Measurements from ENCODE around the gene IL2RA. TPM values are rescaled to one million over a fixed set of nuclear protein-coding genes. Genes with fewer than 3 reads are reported as not detected.

Gene IL2RA
- total and polyA plus RNA-seq, 4 experiments from 2014 or later: 15.1 to 29.9 (median 20.4) TPM

GRCh38 chr10:5976512-5977470, 85.4 kb downstream of the IL2RA start:
- peak; percentile 16 to 68 (median 24) for DNase-seq
- POLR2A ChIA-PET (ENCODE audit: partially characterized antibody): interaction anchor here (0.6 to 3.6 kb wide), 16 partner anchors 17 to 602 kb away, joined by 3 to 34 read pairs (median 4); partner anchors contain the start of genes ANKRD16, FBH1 and GDI2
- Histone ChIP-seq H3K27me3 (ENCODE audit: insufficient read depth, low read length) (no peaks in the 10 kb centered on the region), H3K27ac (ENCODE audit: low read depth, low read length) (peak overlapping the region; percentile 84), H3K4me3 (ENCODE audit: low read length in 2 of 2) (peak overlapping the region; percentile 79 to 96), H3K9me3 (ENCODE audit: control insufficient read depth in 1 of 2, low read length in 2 of 2) (no peaks in the 10 kb centered on the region), H3K4me1 (ENCODE audit: insufficient read depth, low read length) (peaks cover 26% of the 10 kb centered on the region), H3K36me3 (ENCODE audit: insufficient read depth, low read length) (no peaks in the 10 kb centered on the region)
- Mint-ChIP-seq H3K4me3 (peak overlapping the region; percentile 95 to 99 (median 98)), H3K4me1 (peaks cover 22 to 47% (median 35%) of the 10 kb centered on the region in 4 donors), H3K36me3 (peaks cover 0 to 8% of the 10 kb centered on the region in 2 donors), H3K27ac (peak overlapping the region; percentile 93 to 98 (median 96)), H3K27me3 (no peaks in the 10 kb centered on the region), H3K9me3 (no peaks in the 10 kb centered on the region)
- intact Hi-C loops (cut with micrococcal nuclease): loop anchor here (1.0 to 10.0 kb wide), 5 partner anchors 74 to 292 kb away; partner anchors contain the start of genes ANKRD16, GDI2 and TASOR2
- CTCF ChIA-PET (ENCODE audit: partially characterized antibody): interaction anchor here (0.7 to 2.9 kb wide), 5 partner anchors 37 to 425 kb away, joined by 3 to 14 read pairs (median 4); partner anchors contain the start of gene PFKFB3

- H3K27me3 Mint-ChIP-seq: no peaks in the 10 kb centered on the region
- peak overlapping the region; percentile 95 to 99 (median 98) for H3K4me3 Mint-ChIP-seq
- ChIA-PET POLR2A (ENCODE audit: partially characterized antibody) (interaction anchor here (0.6 to 3.6 kb wide), 12 partner anchors 22 to 602 kb away, joined by 3 to 34 read pairs (median 4); partner anchors contain the start of genes ANKRD16, FBH1 and GDI2), CTCF (ENCODE audit: partially characterized antibody) (interaction anchor here (1.4 to 2.9 kb wide), 3 partner anchors 38 to 227 kb away, joined by 4 to 14 read pairs (median 4); partner anchors contain the start of gene PFKFB3)
- no peaks in the 10 kb centered on the region for H3K9me3 ChIP-seq (ENCODE audit: control insufficient read depth in 1 of 2, low read length in 2 of 2)
- H3K27ac Mint-ChIP-seq: peak overlapping the region; percentile 93 to 98 (median 97)
- DNase-seq: peak; percentile 57 to 89 (median 64)
- H3K4me1 Mint-ChIP-seq: peaks cover 31 to 56% (median 44%) of the 10 kb centered on the region in 4 donors
- H3K36me3 Mint-ChIP-seq: peaks cover 0 to 8% of the 10 kb centered on the region in 2 donors
- peak overlapping the region; percentile 79 to 96 for H3K4me3 ChIP-seq (ENCODE audit: low read length in 2 of 2)
- peak overlapping the region; percentile 84 for H3K27ac ChIP-seq (ENCODE audit: low read depth, low read length)
- H3K36me3 ChIP-seq (ENCODE audit: insufficient read depth, low read length): no peaks in the 10 kb centered on the region
- no peaks in the 10 kb centered on the region for H3K27me3 ChIP-seq (ENCODE audit: insufficient read depth, low read length)
- intact Hi-C loops (cut with micrococcal nuclease): loop anchor here (2.0 to 10.0 kb wide), 4 partner anchors 75 to 291 kb away; partner anchors contain the start of genes ANKRD16, GDI2 and TASOR2
- no peaks in the 10 kb centered on the region for H3K9me3 Mint-ChIP-seq
- H3K4me1 ChIP-seq (ENCODE audit: insufficient read depth, low read length): peaks cover 35% of the 10 kb centered on the region
Measured at GRCh38 chr10:5975641-5976473, 86.3 kb downstream of the IL2RA start.

- intact Hi-C loops (cut with micrococcal nuclease): loop anchor here (10.0 kb wide), 1 partner anchor 288 kb away; the partner anchor contains the start of gene TASOR2
- H3K9me3 Mint-ChIP-seq: no peaks in the 10 kb centered on the region
- H3K27me3 Mint-ChIP-seq: no peaks in the 10 kb centered on the region
- Histone ChIP-seq H3K4me3 (ENCODE audit: low read length in 2 of 2) (no peak overlapping the region), H3K27me3 (ENCODE audit: insufficient read depth, low read length) (no peaks in the 10 kb centered on the region), H3K27ac (ENCODE audit: low read depth, low read length) (no peak overlapping the region), H3K9me3 (ENCODE audit: control insufficient read depth in 1 of 2, low read length in 2 of 2) (no peaks in the 10 kb centered on the region), H3K4me1 (ENCODE audit: insufficient read depth, low read length) (peaks cover 41% of the 10 kb centered on the region), H3K36me3 (ENCODE audit: insufficient read depth, low read length) (no peaks in the 10 kb centered on the region)
- ChIA-PET POLR2A (ENCODE audit: partially characterized antibody) (no interaction called here), CTCF (ENCODE audit: partially characterized antibody) (no interaction called here)
- peaks cover 4 to 6% of the 10 kb centered on the region in 2 donors for H3K36me3 Mint-ChIP-seq
- peaks cover 36 to 67% (median 55%) of the 10 kb centered on the region in 4 donors for H3K4me1 Mint-ChIP-seq
- H3K4me3 Mint-ChIP-seq: no peak overlapping the region
- DNase-seq: no peak
- H3K27ac Mint-ChIP-seq: peak overlapping the region in 4 of 7 donors; percentile 30 to 67 (median 42)
Measured at GRCh38 chr10:5973069-5973468, 89.1 kb downstream of the IL2RA start.

- Mint-ChIP-seq H3K4me3 (peak overlapping the region in 6 of 8 donors; percentile 10 to 80 (median 64)), H3K27me3 (no peaks in the 10 kb centered on the region), H3K36me3 (peaks cover 4 to 6% of the 10 kb centered on the region in 2 donors), H3K9me3 (no peaks in the 10 kb centered on the region), H3K4me1 (peaks cover 36 to 68% (median 58%) of the 10 kb centered on the region in 4 donors), H3K27ac (peak overlapping the region; percentile 51 to 88 (median 76))
- ChIA-PET CTCF (ENCODE audit: partially characterized antibody) (interaction anchor here (1.4 kb wide), 1 partner anchor 42 kb away, joined by 7 read pairs; no protein-coding TSS in a partner anchor), POLR2A (ENCODE audit: partially characterized antibody) (interaction anchor here (1.3 kb wide), 1 partner anchor 12 kb away, joined by 4 read pairs; no protein-coding TSS in a partner anchor)
- Histone ChIP-seq H3K4me1 (ENCODE audit: insufficient read depth, low read length) (peaks cover 41% of the 10 kb centered on the region), H3K36me3 (ENCODE audit: insufficient read depth, low read length) (no peaks in the 10 kb centered on the region), H3K27ac (ENCODE audit: low read depth, low read length) (peak overlapping the region; percentile 36), H3K27me3 (ENCODE audit: insufficient read depth, low read length) (no peaks in the 10 kb centered on the region), H3K4me3 (ENCODE audit: low read length in 2 of 2) (no peak overlapping the region), H3K9me3 (ENCODE audit: control insufficient read depth in 1 of 2, low read length in 2 of 2) (no peaks in the 10 kb centered on the region)
- intact Hi-C loops (cut with micrococcal nuclease): loop anchor here (10.0 kb wide), 1 partner anchor 287 kb away; the partner anchor contains the start of gene TASOR2
- no peak for DNase-seq
Measured at GRCh38 chr10:5971886-5972285, 90.3 kb downstream of the IL2RA start.

GRCh38 chr10:5971315-5971832, 90.8 kb downstream of the IL2RA start:
- POLR2A ChIA-PET (ENCODE audit: partially characterized antibody): interaction anchor here (1.3 kb wide), 1 partner anchor 11 kb away, joined by 4 read pairs; no protein-coding TSS in a partner anchor
- no peaks in the 10 kb centered on the region for H3K9me3 Mint-ChIP-seq
- peak overlapping the region; percentile 51 to 88 (median 76) for H3K27ac Mint-ChIP-seq

GRCh38 chr10:5970527-5970926, 91.6 kb downstream of the IL2RA start:
- Histone ChIP-seq H3K4me3 (ENCODE audit: low read length in 2 of 2) (no peak overlapping the region), H3K9me3 (ENCODE audit: control insufficient read depth in 1 of 2, low read length in 2 of 2) (no peaks in the 10 kb centered on the region), H3K27ac (ENCODE audit: low read depth, low read length) (no peak overlapping the region), H3K4me1 (ENCODE audit: insufficient read depth, low read length) (peaks cover 36% of the 10 kb centered on the region), H3K27me3 (ENCODE audit: insufficient read depth, low read length) (no peaks in the 10 kb centered on the region), H3K36me3 (ENCODE audit: insufficient read depth, low read length) (peaks cover 5% of the 10 kb centered on the region)
- ChIA-PET CTCF (ENCODE audit: partially characterized antibody) (interaction anchor here (0.6 kb wide), 1 partner anchor 334 kb away, joined by 3 read pairs; no protein-coding TSS in a partner anchor), POLR2A (ENCODE audit: partially characterized antibody) (interaction anchor here (0.6 kb wide), 1 partner anchor 61 kb away, joined by 6 read pairs; no protein-coding TSS in a partner anchor)
- peaks cover 31 to 57% (median 48%) of the 10 kb centered on the region in 4 donors for H3K4me1 Mint-ChIP-seq
- peak overlapping the region in 6 of 7 donors; percentile 1 to 83 (median 59) for H3K27ac Mint-ChIP-seq
- intact Hi-C loops (cut with micrococcal nuclease): loop anchor here (10.0 kb wide), 1 partner anchor 286 kb away; the partner anchor contains the start of gene TASOR2
- no peak for DNase-seq
- H3K27me3 Mint-ChIP-seq: no peaks in the 10 kb centered on the region
- H3K4me3 Mint-ChIP-seq: peak overlapping the region in 1 of 8 donors; percentile 80
- peaks cover 1 to 4% of the 10 kb centered on the region in 2 donors for H3K36me3 Mint-ChIP-seq
- H3K9me3 Mint-ChIP-seq: no peaks in the 10 kb centered on the region

More at GRCh38 chr10:5971315-5971832, 90.8 kb downstream of the IL2RA start:
- H3K4me3 ChIP-seq (ENCODE audit: low read length in 2 of 2): no peak overlapping the region
- H3K4me1 Mint-ChIP-seq: peaks cover 35 to 66% (median 55%) of the 10 kb centered on the region in 4 donors
- intact Hi-C loops (cut with micrococcal nuclease): loop anchor here (10.0 kb wide), 1 partner anchor 287 kb away; the partner anchor contains the start of gene TASOR2
- no peaks in the 10 kb centered on the region for H3K27me3 Mint-ChIP-seq
- H3K36me3 Mint-ChIP-seq: peaks cover 4 to 5% of the 10 kb centered on the region in 2 donors
- peak overlapping the region; percentile 36 for H3K27ac ChIP-seq (ENCODE audit: low read depth, low read length)
- no peak for DNase-seq
- CTCF ChIA-PET (ENCODE audit: partially characterized antibody): interaction anchor here (1.4 kb wide), 1 partner anchor 43 kb away, joined by 7 read pairs; no protein-coding TSS in a partner anchor
- H3K36me3 ChIP-seq (ENCODE audit: insufficient read depth, low read length): peaks cover under 1% of the 10 kb centered on the region
- H3K4me1 ChIP-seq (ENCODE audit: insufficient read depth, low read length): peaks cover 41% of the 10 kb centered on the region
- no peaks in the 10 kb centered on the region for H3K27me3 ChIP-seq (ENCODE audit: insufficient read depth, low read length)
- H3K4me3 Mint-ChIP-seq: peak overlapping the region; percentile 27 to 80 (median 64)
- no peaks in the 10 kb centered on the region for H3K9me3 ChIP-seq (ENCODE audit: control insufficient read depth in 1 of 2, low read length in 2 of 2)

Measured in CD4-positive, alpha-beta memory T cell (primary cell).